Peyer's patch (tissue), 4 donors: ENCODE data around the gene MPV17. TPM values are rescaled to one million over a fixed set of nuclear protein-coding genes. Genes with fewer than 3 reads are reported as not detected.
A peak's percentile ranks its signal among the peaks of the same experiment; 100 is the strongest.

Experiments
- DNase-seq, 3 donors: peaks; one replicate each; pipeline ENCODE4 v3.0.0-alpha.2; 2017 to 2019
- H3K27ac ChIP-seq, 4 donors: fragments of 200-600 bp; sonication (generic); one replicate each; pipeline ENCODE4 v1.5.1; 2016 to 2019
- H3K27me3 ChIP-seq, 2 donors: fragments of 200-600 bp; sonication (generic); one replicate each; pipeline ENCODE4 v1.5.1; 2019
- H3K36me3 ChIP-seq, 3 donors: fragments of 200-600 bp; sonication (generic); one replicate each; pipeline ENCODE4 v1.5.1; 2016 to 2019
- H3K4me1 ChIP-seq, 4 donors: fragments of 200-600 bp; sonication (generic); one replicate each; pipeline ENCODE4 v1.5.1; 2016 to 2019
- H3K4me3 ChIP-seq, 4 donors: fragments of 200-600 bp; sonication (generic); 1 replicate in 3 of 4; 2 replicates in 1 of 4; pipeline ENCODE4 v1.5.1; 2016 to 2019; ENCODE audit warnings: mild to moderate bottlenecking in 1 of 4
- H3K9me3 ChIP-seq, 4 donors: fragments of 200-600 bp; sonication (generic); one replicate each; pipeline ENCODE4 v1.5.1; 2016 to 2019; ENCODE audit warnings: mild to moderate bottlenecking in 1 of 4
- CTCF ChIP-seq, 6 experiments: fragments of 450-650 bp in 4 of 6; fragments of 200-600 bp in 2 of 6; sonication (generic) in 1 of 6; IDR thresholded peaks; one replicate each; pipeline ENCODE4 v1.5.1; 2017 to 2019; ENCODE audit warnings: antibody characterized with exemption in 6 of 6, mild to moderate bottlenecking in 3 of 6, moderate library complexity in 1 of 6
- POLR2A ChIP-seq, 2 donors: fragments of 450-650 bp; IDR thresholded peaks; one replicate each; pipeline ENCODE4 v1.5.1; 2017; ENCODE audit warnings: antibody characterized with exemption in 2 of 2, mild to moderate bottlenecking in 2 of 2, moderate library complexity in 2 of 2
- total RNA-seq, 4 donors: library from RNA; depleted of rRNA; stranded (reverse); fragments of >200 nt; gene quantifications; one replicate each; pipeline ENCODE4 v1.1.0, GENCODE V29; 2016

Gene MPV17
- total RNA-seq, 4 donors from 2014 or later, result 41.5 to 62.3 (median 51.6) TPM

GRCh38 chr2:27336173-27336572, 13.3 kb upstream of the MPV17 start:
- H3K27ac ChIP-seq, result no peak overlapping the region
- no peak overlapping the region for H3K4me3 ChIP-seq
- DNase-seq, result no peak
- no peaks in the 10 kb centered on the region for H3K9me3 ChIP-seq
- peaks cover 0 to 95% (median 0%) of the 10 kb centered on the region in 3 donors for H3K36me3 ChIP-seq
- H3K27me3 ChIP-seq, result no peaks in the 10 kb centered on the region
- H3K4me1 ChIP-seq, result no peaks in the 10 kb centered on the region
- TF ChIP-seq POLR2A (IDR thresholded peaks at IDR 0.05), result no peak
- no peak for TF ChIP-seq CTCF (IDR thresholded peaks at IDR 0.05)

GRCh38 chr2:27335311-27335710, 12.4 kb upstream of the MPV17 start:
- H3K27ac ChIP-seq, result no peak overlapping the region
- H3K27me3 ChIP-seq, result no peaks in the 10 kb centered on the region
- peaks cover 0 to 89% (median 0%) of the 10 kb centered on the region in 3 donors for H3K36me3 ChIP-seq
- H3K9me3 ChIP-seq, result no peaks in the 10 kb centered on the region
- TF ChIP-seq POLR2A (IDR thresholded peaks at IDR 0.05), result no peak
- no peak for TF ChIP-seq CTCF (IDR thresholded peaks at IDR 0.05)
- no peak for DNase-seq
- no peak overlapping the region for H3K4me3 ChIP-seq
- no peaks in the 10 kb centered on the region for H3K4me1 ChIP-seq

GRCh38 chr2:27324720-27325119, 1.8 kb upstream of the MPV17 start:
- H3K4me1 ChIP-seq, result peaks cover 0 to 21% (median 6%) of the 10 kb centered on the region in 4 donors
- H3K27me3 ChIP-seq, result no peaks in the 10 kb centered on the region
- DNase-seq, result no peak
- H3K9me3 ChIP-seq, result no peaks in the 10 kb centered on the region
- H3K36me3 ChIP-seq, result peaks cover 0 to 38% (median 0%) of the 10 kb centered on the region in 3 donors
- no peak overlapping the region for H3K27ac ChIP-seq
- H3K4me3 ChIP-seq, result no peak overlapping the region
- TF ChIP-seq CTCF (IDR thresholded peaks at IDR 0.05) (no peak), POLR2A (IDR thresholded peaks at IDR 0.05) (no peak)

- DNase-seq, result no peak
- H3K9me3 ChIP-seq, result no peaks in the 10 kb centered on the region
- peak overlapping the region; percentile 65 to 95 (median 78) for H3K4me3 ChIP-seq
- H3K27me3 ChIP-seq, result no peaks in the 10 kb centered on the region
- peak overlapping the region; percentile 86 to 94 (median 90) for H3K27ac ChIP-seq
- peaks cover 0 to 21% (median 6%) of the 10 kb centered on the region in 4 donors for H3K4me1 ChIP-seq
- H3K36me3 ChIP-seq, result peaks cover 0 to 29% (median 0%) of the 10 kb centered on the region in 3 donors
- TF ChIP-seq CTCF (IDR thresholded peaks at IDR 0.05), result no peak
- no peak for TF ChIP-seq POLR2A (IDR thresholded peaks at IDR 0.05)
Measured at GRCh38 chr2:27323596-27324285, 844 bp upstream of the MPV17 start.

GRCh38 chr2:27322301-27322765, 564 bp downstream of the MPV17 start:
- Histone ChIP-seq H3K9me3 (no peaks in the 10 kb centered on the region), H3K4me1 (peaks cover 0 to 21% (median 6%) of the 10 kb centered on the region in 4 donors), H3K4me3 (peak overlapping the region; percentile 65 to 95 (median 78)), H3K36me3 (peaks cover 0 to 14% (median 0%) of the 10 kb centered on the region in 3 donors), H3K27ac (peak overlapping the region; percentile 86 to 94 (median 90)), H3K27me3 (no peaks in the 10 kb centered on the region)
- peak in 2 of 3 donors; percentile 24 to 54 for DNase-seq
- TF ChIP-seq CTCF (IDR thresholded peaks at IDR 0.05), result no peak
- no peak for TF ChIP-seq POLR2A (IDR thresholded peaks at IDR 0.05)
